Astrocyte of the spinal cord (primary cell): Measurements from ENCODE around the gene DOCK11.

Source experiments
- DNase-seq: peaks from one replicate; pipeline ENCODE4 v3.0.0; 2011; ENCODE audit warnings: low read depth, low spot score
- H3K4me3 ChIP-seq: 2 replicates; pipeline ENCODE4 v1.5.1; 2011; ENCODE audit warnings: low read depth, mild to moderate bottlenecking, low read length, moderate library complexity
- CTCF ChIP-seq: IDR thresholded peaks from 2 replicates; pipeline ENCODE4 v1.5.1; 2012; ENCODE audit warnings: low read depth, mild to moderate bottlenecking, low read length, inconsistent platforms
- in situ Hi-C: cut with HindIII; loops from 2 replicates; pipeline ENCODE4 v1.10.0; 2017; ENCODE audit warnings: low sequenced_read_pairs

The DOCK11 gene

GRCh38 chrX:118495958-118496762 is 545 bp downstream of the DOCK11 start:
- DNase-seq: peak; percentile 10
- in situ Hi-C loops: no loop called here

GRCh38 chrX:118496763-118497079 is 1.1 kb downstream of the DOCK11 start:
- in situ Hi-C loops: no loop called here
- TF ChIP-seq CTCF: no peak
- peak overlapping the region; percentile 66 for H3K4me3 ChIP-seq
- no peak for DNase-seq

More at GRCh38 chrX:118495958-118496762, 545 bp downstream of the DOCK11 start:
- H3K4me3 ChIP-seq: peak overlapping the region; percentile 66
- TF ChIP-seq CTCF: no peak

GRCh38 chrX:118497180-118497818 is 1.7 kb downstream of the DOCK11 start:
- no peak for DNase-seq
- no peak for TF ChIP-seq CTCF
- peak overlapping the region; percentile 66 for H3K4me3 ChIP-seq
- in situ Hi-C loops: no loop called here

- DNase-seq: no peak
- no peak for TF ChIP-seq CTCF
- no peak overlapping the region for H3K4me3 ChIP-seq
- in situ Hi-C loops: no loop called here
Measured at GRCh38 chrX:118498351-118498750, 2.7 kb downstream of the DOCK11 start.

- no peak for TF ChIP-seq CTCF
- no peak overlapping the region for H3K4me3 ChIP-seq
- no peak for DNase-seq
- in situ Hi-C loops: no loop called here
Measured at GRCh38 chrX:118498755-118499154, 3.1 kb downstream of the DOCK11 start.

GRCh38 chrX:118499295-118499694 is 3.7 kb downstream of the DOCK11 start:
- no peak for DNase-seq
- in situ Hi-C loops: no loop called here
- no peak overlapping the region for H3K4me3 ChIP-seq
- peak; percentile 28 for TF ChIP-seq CTCF
